Spleen (tissue), 13 donors: ENCODE results near the gene CSNK2A1. TPM values are rescaled to one million over a fixed set of nuclear protein-coding genes. Genes with fewer than 3 reads are reported as not detected.

ENCODE experiments used
- DNase-seq: peaks from one replicate; pipeline ENCODE4 v3.0.0-alpha.2; 2020
- H3K27ac ChIP-seq, 8 donors: fragments of 200-600 bp; sonication (generic) in 7 of 8; 1 replicate in 4 of 8; 2 replicates in 4 of 8; pipeline versions ENCODE4 v1.5.0 to v1.8.0; 2016 to 2021; ENCODE audit warnings: inconsistent platforms in 4 of 8, mild to moderate bottlenecking in 4 of 8, moderate library complexity in 1 of 8
- H3K27me3 ChIP-seq, 7 donors: fragments of 200-600 bp; sonication (generic) in 6 of 7; replicated peaks in 1 of 7; 1 replicate in 4 of 7; 2 replicates in 3 of 7; pipeline versions ENCODE4 v1.5.0 to v1.8.0; 2016 to 2021; ENCODE audit warnings: inconsistent platforms in 3 of 7, mild to moderate bottlenecking in 1 of 7
- H3K36me3 ChIP-seq, 6 donors: fragments of 200-600 bp; sonication (generic) in 5 of 6; 1 replicate in 4 of 6; 2 replicates in 2 of 6; pipeline versions ENCODE4 v1.5.0 to v1.8.0; 2016 to 2021; ENCODE audit warnings: inconsistent platforms in 2 of 6
- H3K4me1 ChIP-seq, 6 donors: fragments of 200-600 bp; sonication (generic) in 5 of 6; 1 replicate in 3 of 6; 2 replicates in 3 of 6; pipeline versions ENCODE4 v1.5.0 to v1.8.0; 2016 to 2021; ENCODE audit warnings: inconsistent platforms in 3 of 6
- H3K4me3 ChIP-seq, 8 donors: fragments of 200-600 bp; sonication (generic) in 7 of 8; 1 replicate in 4 of 8; 2 replicates in 4 of 8; pipeline versions ENCODE4 v1.5.0 to v1.8.0; 2016 to 2021; ENCODE audit warnings: inconsistent platforms in 4 of 8, mild to moderate bottlenecking in 4 of 8, moderate library complexity in 2 of 8
- H3K9me3 ChIP-seq, 8 donors: fragments of 200-600 bp; sonication (generic) in 7 of 8; 1 replicate in 4 of 8; 2 replicates in 4 of 8; pipeline versions ENCODE4 v1.5.0 to v1.8.0; 2016 to 2021; ENCODE audit warnings: inconsistent platforms in 4 of 8
- POLR2A ChIP-seq, 3 donors: fragments of 450-650 bp; IDR thresholded peaks; one replicate each; pipeline ENCODE4 v1.5.1; 2017; ENCODE audit warnings: antibody characterized with exemption in 3 of 3, mild to moderate bottlenecking in 1 of 3
- POLR2AphosphoS5 ChIP-seq, 3 donors: sonication (generic); formaldehyde crosslinking; IDR thresholded peaks; one replicate each; pipeline ENCODE4 v1.5.1; 2017; ENCODE audit warnings: antibody characterized with exemption in 3 of 3
- WGBS, 5 donors: extraction: QIAGEN DNeasy Blood & Tissue Kit in 3 of 5; methylation state at CpG; one replicate each; pipeline versions ENCODE4 v1.1.5 to v1.1.7; 2013 to 2018; 5-methylcytosine and 5-hydroxymethylcytosine counted together
- intact Hi-C: fragments of 100-400 bp; cut with DNase I; formaldehyde crosslinking; loops from one replicate; pipeline ENCODE4 v1.15.0; 2023; ENCODE audit warnings: low total_unique reads
- long read RNA-seq, 2 donors: transcript quantifications; one replicate each; lab custom pipeline, GENCODE V29; 2026
- polyA plus RNA-seq, 3 donors: library from polyadenylated mRNA; stranded (reverse); fragments of 200-250 nt; gene quantifications; one replicate each; pipeline ENCODE4 v1.2.1, GENCODE V29; 2013
- total RNA-seq, 7 donors: library from RNA; depleted of rRNA in 3 of 7; stranded (reverse); fragments of >200 nt in 3 of 7; fragmentation: NEBNext Ultra II Directional in 4 of 7; extraction: Animal tissue kit (Norgen Biotek cat#: 25700) in 4 of 7; gene quantifications; one replicate each; pipeline versions ENCODE4 v1.1.0 to v1.2.1, GENCODE V29; 2016 to 2021
- TF ChIP-seq, protein P1 (sequence below), 11 experiments: fragments of 200-600 bp in 7 of 11; fragments of 450-650 bp in 4 of 11; sonication (generic) in 4 of 11; IDR thresholded peaks in 8 of 11; conservative IDR thresholded peaks in 3 of 11; 1 replicate in 7 of 11; 2 replicates in 4 of 11; pipeline versions ENCODE4 v1.4.0 to v1.8.0; 2016 to 2021; ENCODE audit warnings: antibody characterized with exemption in 11 of 11, inconsistent platforms in 4 of 11, mild to moderate bottlenecking in 1 of 11
- donor health status: healthy with polysubstance abuse.
- donor health status: DM: no; HTN: no; CAD: no; lungs with moderate emphysema.
- donor health status: DM: no; HTN: no; CAD: no.
- donor health status: Bipolar disorder and iron deficiency.
- donor health status: healthy.
- donor health status: DM: no; HTN: no; CAD: no.
- donor health status: DM: yes; HTN: yes; CAD: no.

CSNK2A1 gene
- 10 to 100 TPM; 80.2 to 92.9 (median 88.8) TPM for total RNA-seq
- 10 to 100 TPM; 16.4 to 25.6 (median 19.5) TPM for polyA plus RNA-seq
- long read RNA-seq, donor 1, full-length matches to known transcripts = 32 of 51 reads
- long read RNA-seq, donor 1, partial matches to known transcripts = 19 of 51 reads
- long read RNA-seq, donor 1, other reads (novel, unspliced or antisense) = 0 of 51 reads
- long read RNA-seq, donor 2, full-length matches to known transcripts = 9 of 9 reads
- long read RNA-seq, donor 2, partial matches to known transcripts = 0 of 9 reads
- long read RNA-seq, donor 2, other reads (novel, unspliced or antisense) = 0 of 9 reads

GRCh38 chr20:543369-544152 is at the start of gene CSNK2A1:
Gene CSNK2A1, minus strand, starts transcription at chr20:543790. Its CDS starts 35,239 bp downstream, at chr20:508551.
- TF ChIP-seq POLR2A (IDR thresholded peaks at IDR 0.05) = no peak
- TF ChIP-seq, protein P1, sequence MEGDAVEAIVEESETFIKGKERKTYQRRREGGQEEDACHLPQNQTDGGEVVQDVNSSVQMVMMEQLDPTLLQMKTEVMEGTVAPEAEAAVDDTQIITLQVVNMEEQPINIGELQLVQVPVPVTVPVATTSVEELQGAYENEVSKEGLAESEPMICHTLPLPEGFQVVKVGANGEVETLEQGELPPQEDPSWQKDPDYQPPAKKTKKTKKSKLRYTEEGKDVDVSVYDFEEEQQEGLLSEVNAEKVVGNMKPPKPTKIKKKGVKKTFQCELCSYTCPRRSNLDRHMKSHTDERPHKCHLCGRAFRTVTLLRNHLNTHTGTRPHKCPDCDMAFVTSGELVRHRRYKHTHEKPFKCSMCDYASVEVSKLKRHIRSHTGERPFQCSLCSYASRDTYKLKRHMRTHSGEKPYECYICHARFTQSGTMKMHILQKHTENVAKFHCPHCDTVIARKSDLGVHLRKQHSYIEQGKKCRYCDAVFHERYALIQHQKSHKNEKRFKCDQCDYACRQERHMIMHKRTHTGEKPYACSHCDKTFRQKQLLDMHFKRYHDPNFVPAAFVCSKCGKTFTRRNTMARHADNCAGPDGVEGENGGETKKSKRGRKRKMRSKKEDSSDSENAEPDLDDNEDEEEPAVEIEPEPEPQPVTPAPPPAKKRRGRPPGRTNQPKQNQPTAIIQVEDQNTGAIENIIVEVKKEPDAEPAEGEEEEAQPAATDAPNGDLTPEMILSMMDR (IDR thresholded peaks at IDR 0.05 in 8 of 11, conservative IDR thresholded peaks at IDR 0.05 in 3 of 11) = peak in 3 of 11 experiments; percentile 9 to 44 (median 34)
- peak; percentile 92 to 97 (median 94) for TF ChIP-seq POLR2AphosphoS5 (IDR thresholded peaks at IDR 0.05)
- 0 to 1% (median 0%) methylated on average over 28 to 44 of the region's 44 CpGs for WGBS, 5 donors
- intact Hi-C loops = no loop called here
- Histone ChIP-seq H3K36me3 (peaks cover 0 to 11% (median 0%) of the 10 kb centered on the region in 6 donors), H3K27ac (peak within 1 kb of the TSS; percentile 80 to 94 (median 92)), H3K9me3 (peaks cover 0 to 9% (median 4%) of the 10 kb centered on the region in 8 donors), H3K27me3 (no peaks in the 10 kb centered on the region), H3K4me3 (peak within 1 kb of the TSS; percentile 58 to 97 (median 84)), H3K4me1 (peaks cover 19 to 54% (median 50%) of the 10 kb centered on the region in 6 donors)
- DNase-seq = peak; percentile 98

DNA sequence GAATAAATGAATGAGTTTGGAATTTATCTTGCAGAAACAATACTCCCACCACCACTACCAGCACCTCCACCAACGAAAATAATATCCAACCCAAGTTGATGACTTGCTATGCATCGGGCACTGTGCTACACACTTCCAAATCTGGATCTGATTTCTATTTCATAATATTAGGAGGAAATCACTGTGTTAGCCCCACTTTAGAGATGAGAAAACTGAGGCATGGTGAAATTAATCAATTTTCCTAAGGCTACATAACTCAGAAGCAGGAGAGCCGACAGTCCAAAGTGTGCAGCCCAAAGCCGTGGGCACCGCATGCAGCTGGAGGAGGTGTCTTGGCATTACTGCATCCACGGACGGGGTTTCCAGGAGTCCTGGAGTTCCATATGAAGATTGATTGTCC is 48.9 kb upstream of the CSNK2A1 start:
- peaks cover 0 to 43% (median 8%) of the 10 kb centered on the region in 7 donors for H3K27me3 ChIP-seq
- H3K4me1 ChIP-seq = no peaks in the 10 kb centered on the region
- H3K36me3 ChIP-seq = no peaks in the 10 kb centered on the region
- no peaks in the 10 kb centered on the region for H3K9me3 ChIP-seq
- H3K27ac ChIP-seq = no peak overlapping the region
- WGBS, 5 donors = 79 to 92% (median 87%) methylated on average over 7 of the region's 7 CpGs
- intact Hi-C loops = no loop called here
- TF ChIP-seq, protein P1 (IDR thresholded peaks at IDR 0.05 in 8 of 11, conservative IDR thresholded peaks at IDR 0.05 in 3 of 11) = no peak
- TF ChIP-seq POLR2A (IDR thresholded peaks at IDR 0.05) (no peak), POLR2AphosphoS5 (IDR thresholded peaks at IDR 0.05) (no peak)
- DNase-seq = no peak
- H3K4me3 ChIP-seq = no peak overlapping the region

- DNase-seq = no peak
- Histone ChIP-seq H3K27me3 (peaks cover 0 to 39% (median 8%) of the 10 kb centered on the region in 7 donors), H3K9me3 (no peaks in the 10 kb centered on the region), H3K4me1 (no peaks in the 10 kb centered on the region), H3K36me3 (no peaks in the 10 kb centered on the region), H3K4me3 (no peak overlapping the region), H3K27ac (no peak overlapping the region)
- intact Hi-C loops = no loop called here
- TF ChIP-seq, protein P1 (IDR thresholded peaks at IDR 0.05 in 8 of 11, conservative IDR thresholded peaks at IDR 0.05 in 3 of 11) = no peak
- TF ChIP-seq POLR2AphosphoS5 (IDR thresholded peaks at IDR 0.05) = no peak
- TF ChIP-seq POLR2A (IDR thresholded peaks at IDR 0.05) = no peak
- WGBS, 5 donors = 58 to 85% (median 79%) methylated on average over 5 of the region's 5 CpGs
These were observed 48.4 kb upstream of the CSNK2A1 start for GRCh38 chr20:591941-592340.
